ENCODE results near the gene MYO18A. TPM values are rescaled to one million over a fixed set of nuclear protein-coding genes. Genes with fewer than 3 reads are reported as not detected.

Gene MYO18A
- total and polyA plus RNA-seq, 2 of the 4 experiments (the other 2 are of a cell fraction), result 22.4 to 39.1 TPM

DNA sequence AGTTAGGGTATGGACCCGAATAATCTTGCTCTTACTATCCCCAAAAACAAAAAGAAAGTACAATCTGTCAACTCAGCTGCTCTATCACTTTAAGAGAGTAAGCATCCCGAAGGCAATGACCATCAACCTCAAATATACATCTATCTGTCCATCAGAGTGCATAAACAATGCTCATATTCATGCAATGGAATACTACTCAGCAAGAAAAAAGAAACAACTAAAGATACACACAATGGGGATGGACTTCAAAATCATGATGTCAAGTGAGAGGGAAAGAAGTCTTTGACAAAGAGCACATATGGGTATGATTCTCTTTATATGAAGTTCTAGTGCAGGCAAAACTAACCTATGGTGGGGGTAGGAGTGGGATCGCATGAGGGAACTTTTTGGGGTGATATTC, 9.5 kb downstream of the MYO18A start:
- Histone ChIP-seq H3K27me3 (ENCODE audit: control insufficient read depth, insufficient read depth, low read length) (no peaks in the 10 kb centered on the region), H3K4me3 (ENCODE audit: insufficient read depth, low read depth, low read length) (no peak overlapping the region), H3K4me2 (ENCODE audit: low read depth, low read length) (no peak overlapping the region), H3K14ac (replicated peaks; ENCODE audit: low read depth, low read length) (no peak overlapping the region), H3K4ac (ENCODE audit: low read depth, low read length) (no peak overlapping the region), H2BK120ac (ENCODE audit: low read depth, low read length) (no peak overlapping the region), H2AK9ac (replicated peaks; ENCODE audit: low read depth, low read length, poor library complexity) (no peak overlapping the region), H3K9ac (ENCODE audit: low read depth, low read length) (no peak overlapping the region), H3K79me1 (ENCODE audit: low read depth in 1 of 2, low read length in 2 of 2) (peaks cover 15 to 50% of the 10 kb centered on the region in 2 experiments), H4K20me1 (ENCODE audit: insufficient read depth, low read length) (peaks cover 4% of the 10 kb centered on the region; the same call in 1 of the 2 replicates), H3K36me3 (ENCODE audit: control insufficient read depth, insufficient read depth, low read length) (peaks cover 10% of the 10 kb centered on the region), H3K4me1 (ENCODE audit: control insufficient read depth, insufficient read depth, low read length) (peaks cover 6% of the 10 kb centered on the region), H3K9me3 (ENCODE audit: control insufficient read depth, insufficient read depth, low read length) (no peaks in the 10 kb centered on the region), H2BK5ac (ENCODE audit: low read depth, low read length, poor library complexity, severe bottlenecking) (no peak overlapping the region), H3K27ac (ENCODE audit: insufficient read depth, low read length) (no peak overlapping the region), H3K56ac (ENCODE audit: extremely low read depth, insufficient read depth, low read length) (no peak overlapping the region), H3K23ac (ENCODE audit: low read depth, low read length) (no peak overlapping the region), H3K18ac (ENCODE audit: low read depth, low read length) (no peak overlapping the region), H4K91ac (ENCODE audit: insufficient read depth, low read depth, low read length) (no peak overlapping the region), H2BK20ac (ENCODE audit: low read depth, low read length) (no peak overlapping the region), H4K5ac (ENCODE audit: low read depth, low read length) (no peak overlapping the region), H2BK15ac (ENCODE audit: low read depth, low read length) (no peak overlapping the region), H3K9me1 (ENCODE audit: insufficient read depth, low read length) (peaks cover 18% of the 10 kb centered on the region), H2AFZ (replicated peaks; ENCODE audit: low read length, poor library complexity) (no peak overlapping the region), H2AK5ac (ENCODE audit: low read depth, low read length) (no peak overlapping the region), H4K8ac (ENCODE audit: low read depth in 2 of 2, low read length in 2 of 2) (no peak overlapping the region)
- no CpG with 5 or more reads among the region's 3 CpGs for WGBS, 2 experiments (ENCODE audit: extremely low coverage in 2 of 2, insufficient read length in 1 of 2)
- in situ Hi-C loops (cut with MboI; ENCODE audit: low sequenced_read_pairs) (no loop called here), intact Hi-C loops (cut with micrococcal nuclease) (no loop called here), dilution Hi-C loops (cut with HindIII; ENCODE audit: low sequenced_read_pairs, unreplicated experiment) (no loop called here)
- no peak for TF ChIP-seq SMC3 (IDR thresholded peaks at IDR 0.05; ENCODE audit: low read depth, low read length)
- ATAC-seq (ENCODE audit: low read depth) (no peak), DNase-seq (no peak)
- no TSS peak for BruUV-seq (replicated peaks)
- CTCF ChIA-PET, result no interaction called here
- POLR2A ChIA-PET (ENCODE audit: unreplicated experiment), result no interaction called here

All from IMR-90 (cell line).